Fibroblast of skin of left biceps (primary cell): ENCODE data around the gene ANO4.

ENCODE experiments used
- DNase-seq, 2 experiments: peaks; one replicate each; pipeline ENCODE4 v3.0.0-alpha.2; 2013; ENCODE audit warnings: low read depth in 2 of 2

The ANO4 gene

DNA sequence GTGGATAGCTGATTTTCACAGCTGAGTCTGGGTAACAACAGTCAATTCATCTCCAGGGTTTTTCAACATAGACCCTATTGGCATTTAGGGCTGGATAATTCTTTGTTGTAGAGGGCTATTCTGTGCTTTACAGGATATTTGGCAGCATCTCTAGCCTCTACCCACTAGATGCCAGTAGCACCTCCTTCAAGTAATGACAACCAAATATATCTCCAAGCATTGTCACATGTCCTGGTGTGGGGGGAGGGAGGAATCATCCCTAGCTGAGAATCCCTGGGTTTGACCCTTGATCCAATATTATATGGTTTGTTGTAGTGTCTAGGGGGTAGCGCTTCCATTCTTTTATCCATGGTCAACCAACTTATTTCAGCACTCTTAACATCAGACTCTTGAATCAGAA lies 157.2 kb downstream of the ANO4 start:
- no peak for DNase-seq

DNA sequence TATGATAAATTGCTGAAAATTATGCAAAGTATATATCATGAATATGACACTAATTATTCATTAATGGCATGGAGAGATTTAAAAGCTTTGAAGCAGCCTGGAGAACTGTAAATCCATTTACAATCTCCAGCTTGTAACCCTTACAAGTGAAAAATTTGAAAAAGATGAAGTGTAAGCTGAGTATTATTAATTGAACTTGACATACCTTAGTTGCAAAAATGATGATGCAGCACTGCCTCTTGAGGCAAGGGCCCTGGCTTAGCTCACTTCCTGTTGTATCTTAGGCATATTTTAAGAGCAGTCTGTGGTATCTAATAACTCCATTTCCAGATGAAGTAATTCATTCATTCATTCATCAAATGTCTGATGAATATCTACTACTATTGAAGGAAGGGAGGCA lies 158.6 kb downstream of the ANO4 start:
- DNase-seq = no peak

DNA sequence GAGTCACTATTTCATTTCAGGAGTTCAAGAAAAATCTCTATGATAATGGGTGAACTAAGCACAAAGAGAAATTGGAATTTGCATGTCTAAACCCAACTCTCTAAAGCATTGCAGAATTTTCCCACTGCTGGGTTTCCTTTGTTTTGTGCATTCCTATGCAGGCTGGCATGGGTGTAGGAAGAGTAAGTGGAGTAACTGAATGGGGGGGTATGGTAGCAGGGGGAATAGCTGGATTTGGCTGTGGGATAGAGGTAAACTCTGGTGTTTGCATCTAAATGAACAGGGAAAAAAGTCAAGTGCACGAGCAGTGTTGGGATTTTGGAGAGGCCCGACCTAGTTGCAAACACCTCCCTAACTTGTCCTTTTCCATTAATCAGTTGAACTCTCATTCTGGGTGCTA lies 159.1 kb downstream of the ANO4 start:
- DNase-seq = no peak

DNA sequence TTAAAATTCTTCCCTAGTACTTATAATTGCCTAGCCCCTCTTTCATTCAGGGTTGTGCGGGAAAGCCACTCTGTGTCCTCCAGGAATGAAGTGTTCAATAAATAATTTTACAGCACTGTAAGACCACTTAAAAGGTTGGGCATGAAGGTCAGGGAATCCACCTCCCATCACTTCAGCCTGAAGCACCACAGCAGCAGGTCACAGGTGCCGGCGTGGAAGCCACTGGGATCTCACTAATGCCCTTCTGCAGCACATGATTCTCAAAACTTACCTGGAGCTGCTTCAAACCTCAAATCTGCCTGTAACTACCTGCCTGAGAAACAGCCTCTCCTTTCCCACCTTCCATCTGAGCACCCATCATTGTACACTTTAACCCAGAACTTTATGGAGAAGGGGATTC lies 159.5 kb downstream of the ANO4 start:
- DNase-seq = no peak

DNA sequence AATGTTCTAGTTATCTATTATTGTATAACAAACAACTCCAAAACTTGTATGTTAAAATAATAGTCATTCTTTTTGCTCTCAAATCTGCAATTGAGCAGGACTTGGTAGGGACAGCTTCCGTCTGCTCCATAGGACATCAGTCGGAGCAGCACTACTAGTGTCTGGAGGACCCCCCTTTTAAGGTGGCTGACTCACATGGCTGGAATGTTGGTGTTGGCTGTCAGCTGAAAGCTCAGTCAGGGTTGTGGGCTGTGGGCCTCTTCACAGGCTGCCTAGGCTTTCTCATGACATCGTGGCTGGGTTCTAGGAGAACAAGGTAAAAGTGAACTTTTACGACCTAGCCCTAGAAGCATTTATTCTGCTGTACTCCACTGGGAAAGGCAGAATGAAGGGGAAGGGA lies 160.6 kb downstream of the ANO4 start:
- DNase-seq = no peak

DNA sequence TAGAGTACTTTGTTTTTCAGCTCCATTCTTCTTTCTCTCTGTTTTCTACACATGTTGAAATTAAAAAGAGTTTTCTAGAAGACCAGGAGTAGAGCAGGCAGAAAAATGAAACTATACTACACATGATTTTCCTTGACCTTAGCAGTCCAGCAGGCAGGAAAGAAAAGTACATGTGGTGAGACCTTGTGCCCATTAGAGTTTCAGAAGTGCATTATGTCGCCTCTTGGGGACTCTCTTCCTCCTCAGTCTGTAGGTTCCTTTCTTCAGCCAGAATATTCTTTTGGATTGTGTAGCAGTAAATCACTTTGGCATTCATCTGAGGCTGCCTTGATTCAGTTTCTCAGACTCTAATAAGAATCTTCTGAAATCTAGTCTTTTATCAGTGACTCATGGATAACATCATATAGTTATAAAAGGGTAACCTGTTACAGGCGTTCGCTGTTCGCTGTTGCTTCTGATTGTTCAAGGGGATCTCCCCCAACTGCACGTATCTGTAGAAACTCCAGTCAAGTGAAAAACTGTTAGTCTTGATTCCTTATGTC lies 161.8 kb downstream of the ANO4 start:
- DNase-seq = no peak

- DNase-seq = no peak
These were observed 164.9 kb downstream of the ANO4 start for GRCh38 chr12:100959481-100959880.

DNA sequence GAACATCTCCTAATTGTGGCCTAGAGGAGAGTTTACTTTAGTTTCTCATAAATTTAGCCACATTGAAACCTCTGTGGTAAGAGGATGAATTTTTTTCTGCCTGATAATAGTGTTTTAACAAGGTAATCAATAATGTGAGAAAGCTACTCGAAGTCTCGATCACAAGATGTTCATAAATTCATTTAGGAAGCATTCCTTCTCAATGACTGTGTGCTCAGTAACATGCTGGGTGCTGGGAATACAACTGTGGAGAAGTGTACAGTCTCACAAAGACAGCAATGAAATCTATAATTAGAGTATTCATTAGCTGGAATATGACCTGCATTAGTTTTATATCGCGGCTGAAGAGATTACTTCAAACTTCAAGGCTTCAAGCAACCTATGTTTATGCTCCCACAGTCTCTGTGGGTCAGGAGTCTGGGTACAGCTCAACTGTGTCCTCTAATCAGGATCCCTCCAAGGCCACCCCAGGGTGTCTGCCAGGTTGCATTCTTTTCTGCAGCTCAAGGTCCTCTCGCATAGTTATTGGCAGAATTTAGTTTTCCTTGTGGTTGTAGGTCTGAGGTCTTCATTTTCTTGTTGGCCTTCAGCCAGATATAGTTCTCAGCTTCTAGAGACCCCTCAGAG lies 167.6 kb downstream of the ANO4 start:
- no peak for DNase-seq

DNA sequence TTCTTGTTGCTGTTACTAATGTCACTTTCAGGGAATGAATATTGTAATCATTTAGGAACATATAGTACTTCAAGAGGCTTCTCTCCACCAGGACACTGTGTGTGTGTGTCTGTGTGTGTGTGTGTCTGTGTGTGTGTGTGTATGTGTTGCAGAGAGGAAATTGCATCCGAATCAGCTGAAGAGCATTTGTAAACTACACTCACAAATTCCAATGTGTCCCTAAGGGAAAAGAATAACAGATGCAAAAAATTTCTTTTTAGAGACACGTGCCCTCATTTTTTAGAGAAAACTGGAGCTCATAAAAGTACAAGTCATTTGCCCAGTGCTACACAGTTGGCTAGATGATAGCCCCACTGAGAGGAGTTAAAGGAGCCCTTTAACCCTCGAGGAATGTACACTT lies 168.8 kb downstream of the ANO4 start:
- no peak for DNase-seq

DNA sequence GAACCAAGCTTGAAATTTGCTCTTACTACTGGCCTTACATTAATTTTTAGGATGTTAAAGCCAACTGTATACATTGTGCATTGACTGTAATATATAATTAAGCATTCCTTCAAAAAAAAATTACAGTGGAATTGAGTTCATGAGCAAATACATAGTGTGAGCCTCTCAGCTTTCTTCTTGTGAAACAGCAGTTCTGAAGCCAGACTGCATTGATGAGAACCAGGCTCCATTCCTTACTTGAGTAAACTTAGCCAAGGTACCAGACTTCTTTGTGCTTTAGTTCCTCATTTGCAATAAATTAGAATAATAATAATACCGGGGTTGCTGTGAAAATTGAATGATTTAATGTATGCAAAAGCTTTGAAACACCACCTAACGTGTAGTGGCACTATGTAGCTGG lies 169.5 kb downstream of the ANO4 start:
- no peak for DNase-seq

DNA sequence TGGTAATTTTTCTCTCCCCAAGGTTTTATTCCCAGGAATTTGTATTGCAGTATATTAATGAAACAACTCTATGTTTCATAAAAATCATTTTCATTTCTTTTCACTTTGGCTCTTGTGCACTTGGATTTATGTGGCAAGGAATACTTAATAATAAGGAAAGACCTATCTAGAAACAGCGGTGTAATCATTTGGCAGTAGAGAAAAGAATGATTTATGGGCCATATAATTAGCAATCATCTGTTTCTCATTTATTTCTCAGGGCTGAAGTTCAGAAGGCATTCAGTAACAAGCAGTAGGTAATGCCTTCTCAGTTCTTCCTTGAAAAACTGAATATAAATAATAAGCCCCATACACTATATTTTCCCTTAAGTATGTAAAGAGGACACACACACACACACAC lies 172.6 kb downstream of the ANO4 start:
- no peak for DNase-seq

GRCh38 chr12:100970894-100971293 lies 176.3 kb downstream of the ANO4 start:
- DNase-seq = no peak

- no peak for DNase-seq
These were observed 177.5 kb downstream of the ANO4 start for GRCh38 chr12:100972121-100972520.

- no peak for DNase-seq
These were observed 179.8 kb downstream of the ANO4 start for GRCh38 chr12:100974341-100974740.

DNA sequence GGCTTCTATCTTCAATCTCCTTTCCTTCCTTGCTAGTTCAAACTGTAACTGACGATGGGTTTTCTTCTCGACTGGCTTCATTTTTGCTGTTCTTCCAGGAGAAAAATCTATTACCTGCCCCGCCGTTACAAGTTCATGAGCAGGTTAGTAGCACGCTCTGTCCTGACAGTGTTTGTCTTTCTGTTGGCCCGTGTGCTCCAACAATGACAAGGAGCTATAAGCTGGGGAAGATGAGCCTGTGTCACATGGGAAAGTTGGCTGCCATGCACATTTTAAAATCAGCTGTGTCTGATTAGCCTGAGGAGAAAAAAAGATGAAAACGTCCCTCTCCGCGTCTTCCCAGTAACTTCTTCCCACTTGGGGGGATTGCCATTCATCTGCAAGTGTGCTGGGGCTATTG lies 180.2 kb downstream of the ANO4 start:
- no peak for DNase-seq

DNA sequence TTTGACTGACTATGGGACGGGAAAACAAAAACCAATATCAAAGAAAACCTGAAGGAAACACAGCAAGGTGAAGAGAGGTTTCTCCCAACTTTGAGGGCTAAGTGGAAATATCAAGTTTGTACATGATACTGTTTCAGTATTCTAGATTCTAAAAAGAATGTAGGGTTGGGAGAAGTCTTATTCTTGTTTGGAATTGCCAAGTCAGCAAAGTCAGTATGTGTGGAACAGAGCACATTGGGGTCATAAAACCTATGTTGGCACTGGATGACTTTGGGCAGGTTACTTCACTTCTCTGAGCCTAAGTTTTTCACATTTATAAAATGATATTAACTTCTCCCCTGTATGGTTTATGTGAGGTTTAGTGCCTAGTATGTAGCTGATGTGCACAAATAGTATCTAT lies 182.2 kb downstream of the ANO4 start:
- DNase-seq = no peak

- DNase-seq = no peak
These were observed 186.3 kb downstream of the ANO4 start for GRCh38 chr12:100980856-100981255.

GRCh38 chr12:100982511-100983183 lies 188.1 kb downstream of the ANO4 start:
- no peak for DNase-seq

DNA sequence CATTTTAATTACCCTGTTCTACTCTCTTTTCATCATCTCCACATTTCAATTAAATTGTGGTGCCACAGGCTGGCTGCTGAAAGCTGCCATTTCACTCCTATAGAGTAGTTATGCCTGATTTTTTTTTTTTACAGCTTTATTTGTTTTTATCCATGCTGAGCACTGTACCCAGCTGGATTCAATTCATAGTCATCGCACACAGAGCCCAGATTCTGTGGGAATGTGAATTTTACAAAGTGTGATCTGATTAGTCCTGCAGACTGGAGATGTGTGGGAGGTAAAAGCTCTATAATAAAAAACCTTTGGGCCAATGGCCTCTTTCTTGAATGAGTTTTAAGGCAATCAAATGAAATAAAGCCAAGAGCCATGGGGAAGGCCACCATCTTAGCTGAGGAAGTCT lies 190.2 kb downstream of the ANO4 start:
- DNase-seq = no peak

DNA sequence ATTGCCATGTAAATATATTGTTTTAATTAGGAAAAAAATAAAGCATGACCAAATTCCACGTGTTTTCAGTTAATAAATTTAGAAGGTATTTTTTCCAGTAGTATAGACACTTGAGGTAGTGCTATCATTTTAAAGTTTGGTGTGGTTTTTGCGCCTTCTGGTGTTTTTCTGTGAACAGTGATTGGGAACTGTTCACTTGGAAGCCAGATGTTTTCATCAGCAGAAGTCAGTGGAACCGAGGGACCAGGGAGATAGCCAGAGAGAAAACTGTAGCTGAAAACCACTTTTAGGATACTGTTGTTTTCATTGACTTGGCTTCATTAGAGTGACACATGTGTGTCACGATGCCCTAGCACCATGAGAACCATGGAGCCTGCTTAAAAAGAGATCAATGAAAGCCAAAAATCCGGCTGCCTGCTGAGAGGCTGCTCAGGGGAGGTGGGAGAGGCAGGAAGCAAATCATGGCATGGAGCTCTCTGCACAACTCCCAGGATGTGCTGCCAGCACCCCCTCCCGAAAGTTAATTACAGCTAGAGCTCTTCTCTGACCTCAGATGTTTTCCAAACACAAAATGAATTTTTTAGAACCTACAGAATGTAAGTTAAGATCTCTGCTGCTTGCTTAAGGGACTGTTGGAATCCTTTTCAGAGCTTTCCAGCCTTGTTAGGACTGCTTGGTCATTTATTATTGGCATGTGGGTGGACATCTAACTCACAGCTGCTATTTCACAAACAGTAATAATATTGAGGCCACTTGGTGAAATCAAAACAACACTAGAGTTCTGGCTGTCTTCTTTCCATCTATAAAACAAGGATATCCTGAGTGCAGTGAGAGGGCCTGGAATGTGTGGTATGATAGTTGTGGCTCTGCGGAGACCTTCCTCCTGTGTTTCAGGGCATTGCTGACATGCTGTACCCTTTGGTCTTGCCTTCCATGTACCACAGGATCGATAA lies 192.3 kb downstream of the ANO4 start:
- DNase-seq = no peak

DNA sequence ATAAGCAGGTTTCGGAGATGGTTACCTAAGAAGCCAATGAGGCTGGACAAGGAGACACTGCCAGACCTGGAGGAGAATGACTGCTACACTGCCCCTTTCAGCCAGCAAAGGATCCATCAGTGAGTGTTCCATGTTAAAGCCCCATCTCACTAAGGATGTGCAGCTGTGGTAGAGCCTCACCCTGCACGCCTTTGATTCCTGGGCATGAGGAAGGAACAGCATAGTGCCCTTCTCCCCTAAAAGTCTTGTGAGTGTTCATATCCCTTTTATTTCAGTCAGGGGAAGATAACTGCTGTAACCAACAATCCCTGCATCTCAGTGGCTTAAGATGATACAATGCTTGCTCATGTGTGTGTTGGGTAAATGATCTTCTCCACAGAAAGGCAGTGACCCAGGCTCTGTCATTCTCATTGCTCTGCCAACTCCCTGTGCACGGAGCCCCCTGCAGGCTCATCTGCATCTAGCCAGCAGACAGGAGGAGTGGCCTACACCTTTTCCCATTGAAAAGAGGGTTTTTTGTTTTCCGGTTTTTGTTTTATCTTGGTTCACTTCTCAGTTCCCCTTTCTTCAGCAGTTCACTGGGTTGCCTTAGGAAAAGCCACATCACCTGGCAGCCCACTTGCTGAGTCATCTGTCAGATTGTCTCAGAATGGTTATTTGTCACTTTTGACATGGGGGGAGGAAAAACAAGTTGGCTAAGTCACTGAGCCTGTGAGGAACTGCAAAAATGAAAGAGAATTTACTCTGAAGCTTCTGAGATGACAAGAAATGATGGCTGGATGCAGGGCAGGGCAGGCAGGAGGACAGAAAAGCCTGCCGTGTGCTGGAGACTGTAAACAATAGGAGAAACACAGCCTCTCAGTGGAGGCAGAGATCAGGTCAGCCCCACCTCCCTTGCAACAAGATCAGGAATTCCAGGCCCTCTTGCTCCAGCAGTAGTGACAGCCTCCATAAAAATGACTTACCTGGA lies 193.3 kb downstream of the ANO4 start:
- no peak for DNase-seq
